Measurements from ENCODE around the gene SERPINB1. TPM values are rescaled to one million over a fixed set of nuclear protein-coding genes. Genes with fewer than 3 reads are reported as not detected.
A peak's percentile ranks its signal among the peaks of the same experiment; 100 is the strongest.

Gene SERPINB1
- total RNA-seq, 3 donors from 2014 or later: 66.7 to 187 (median 132) TPM

- Histone ChIP-seq H3K4me3 (no peak overlapping the region), H3K9me3 (no peaks in the 10 kb centered on the region), H3K4me1 (ENCODE audit: low read depth) (peaks cover 5% of the 10 kb centered on the region), H3K36me3 (ENCODE audit: low read depth) (no peaks in the 10 kb centered on the region)
- DNase-seq (no peak), ATAC-seq (no peak)
- TF ChIP-seq CTCF (IDR thresholded peaks at IDR 0.05): no peak
- intact Hi-C loops (cut with DNase I, micrococcal nuclease): no loop called here
Observed at GRCh38 chr6:2859185-2859700, 17.6 kb upstream of the SERPINB1 start.

GRCh38 chr6:2857580-2858337 lies 16.1 kb upstream of the SERPINB1 start:
- no peaks in the 10 kb centered on the region for H3K9me3 ChIP-seq
- no peaks in the 10 kb centered on the region for H3K36me3 ChIP-seq (ENCODE audit: low read depth)
- intact Hi-C loops (cut with DNase I, micrococcal nuclease): no loop called here
- no peak overlapping the region for H3K4me3 ChIP-seq
- TF ChIP-seq CTCF (IDR thresholded peaks at IDR 0.05): no peak
- peaks cover 6% of the 10 kb centered on the region for H3K4me1 ChIP-seq (ENCODE audit: low read depth)
- ATAC-seq (peak; percentile 40), DNase-seq (peak in 2 of 3 donors; percentile 50 to 76)

DNA sequence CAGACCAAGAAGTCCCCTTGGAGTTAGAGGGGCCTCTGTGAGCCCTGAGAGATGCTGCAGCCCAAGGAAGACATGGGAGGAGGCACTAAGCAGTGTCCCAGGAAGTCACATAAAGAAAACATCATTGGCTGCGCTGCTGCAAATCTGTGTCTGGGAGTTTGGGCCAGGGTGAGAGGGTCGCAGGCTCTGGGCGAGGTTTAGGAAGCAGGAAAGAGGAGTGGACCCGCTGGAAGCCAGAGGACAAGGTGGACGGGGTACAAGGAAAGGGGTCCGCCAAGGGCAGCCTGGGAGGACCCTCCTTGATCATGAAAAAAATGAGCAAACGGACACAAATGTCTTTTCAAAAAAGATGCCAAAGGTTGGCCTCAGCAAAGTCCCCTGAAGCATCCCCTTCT lies 15.5 kb upstream of the SERPINB1 start:
- peaks cover 6% of the 10 kb centered on the region for H3K4me1 ChIP-seq (ENCODE audit: low read depth)
- no peak for DNase-seq

DNA sequence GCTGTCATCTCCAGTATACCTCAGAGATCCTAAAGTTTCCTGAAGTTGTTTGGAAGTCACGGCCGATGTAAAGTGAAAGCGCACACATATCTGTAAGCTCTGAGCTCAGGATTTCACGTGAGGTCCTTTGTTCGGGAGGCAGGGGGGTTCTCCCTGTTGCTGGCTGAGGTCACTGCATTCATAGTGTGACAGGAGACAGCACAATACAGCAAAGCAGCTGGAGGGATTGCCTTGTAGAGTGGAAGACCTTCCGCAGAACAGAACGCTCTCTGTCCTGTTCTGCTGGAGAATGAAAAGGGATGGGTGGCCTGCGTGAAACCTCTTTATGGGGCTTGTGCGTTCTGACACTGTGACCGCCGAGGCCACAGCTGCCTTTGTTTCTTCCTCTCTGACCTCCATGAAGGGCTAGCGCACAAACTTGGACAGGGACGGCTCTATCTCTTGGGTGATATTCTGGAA lies 13.4 kb upstream of the SERPINB1 start:
- no peak for ATAC-seq
- intact Hi-C loops (cut with DNase I, micrococcal nuclease): no loop called here
- Histone ChIP-seq H3K9me3 (no peaks in the 10 kb centered on the region), H3K4me3 (no peak overlapping the region), H3K36me3 (ENCODE audit: low read depth) (no peaks in the 10 kb centered on the region), H3K4me1 (ENCODE audit: low read depth) (peaks cover 6% of the 10 kb centered on the region)
- no peak for TF ChIP-seq CTCF (IDR thresholded peaks at IDR 0.05)
- no peak for DNase-seq

More for the DNA sequence above, 15.5 kb upstream of the SERPINB1 start:
- H3K4me3 ChIP-seq: no peak overlapping the region
- no peaks in the 10 kb centered on the region for H3K9me3 ChIP-seq
- H3K36me3 ChIP-seq (ENCODE audit: low read depth): no peaks in the 10 kb centered on the region
- intact Hi-C loops (cut with DNase I, micrococcal nuclease): no loop called here
- no peak for ATAC-seq
- no peak for TF ChIP-seq CTCF (IDR thresholded peaks at IDR 0.05)

- Histone ChIP-seq H3K4me3 (no peak overlapping the region), H3K36me3 (ENCODE audit: low read depth) (no peaks in the 10 kb centered on the region), H3K4me1 (ENCODE audit: low read depth) (peaks cover 6% of the 10 kb centered on the region), H3K9me3 (no peaks in the 10 kb centered on the region)
- TF ChIP-seq CTCF (IDR thresholded peaks at IDR 0.05): no peak
- intact Hi-C loops (cut with DNase I, micrococcal nuclease): loop anchor here in 1 of 2 donors (5.0 kb wide), 1 partner anchor 78 kb away; no protein-coding TSS in a partner anchor
- peak in 1 of 3 donors; percentile 60 for DNase-seq
- ATAC-seq: peak; percentile 42
Observed at GRCh38 chr6:2854396-2854982, 12.8 kb upstream of the SERPINB1 start.

Data from mucosa of descending colon (tissue), 3 donors.